ENCODE data around the gene KIF17. TPM values are rescaled to one million over a fixed set of nuclear protein-coding genes. Genes with fewer than 3 reads are reported as not detected.

KIF17 gene
- total RNA-seq, result 0.64 and 1.1 TPM in 2 replicates
- long read RNA-seq, partial matches to known transcripts, result 1 of 1 reads
- long read RNA-seq, other reads (novel, unspliced or antisense), result 0 of 1 reads

GRCh38 chr1:20717452-20718342 lies at the start of gene KIF17:
TSS of gene KIF17 (minus strand) at chr1:20718007. CDS start at chr1:20717706, 301 bp downstream.
- peaks cover 44% of the 10 kb centered on the region for H3K27me3 Mint-ChIP-seq
- H3K4me3 Mint-ChIP-seq (ENCODE audit: low read depth), result peak within 1 kb of the TSS; percentile 73
- H3K9me3 Mint-ChIP-seq (ENCODE audit: low read depth), result no peaks in the 10 kb centered on the region
- peak within 1 kb of the TSS; percentile 69 for H3K27ac Mint-ChIP-seq
- DNase-seq (ENCODE audit: low spot score, unreplicated experiment), result peak; percentile 63
- TF ChIP-seq CTCF (IDR thresholded peaks at IDR 0.05; ENCODE audit: unreplicated experiment), result no peak
- H3K36me3 Mint-ChIP-seq (ENCODE audit: insufficient read depth), result no peaks in the 10 kb centered on the region
- H3K4me1 Mint-ChIP-seq (ENCODE audit: low read depth), result peaks cover 2% of the 10 kb centered on the region

- Mint-ChIP-seq H3K4me3 (ENCODE audit: low read depth) (no peak overlapping the region), H3K36me3 (ENCODE audit: insufficient read depth) (peaks cover 37% of the 10 kb centered on the region), H3K27me3 (no peaks in the 10 kb centered on the region), H3K27ac (no peak overlapping the region), H3K4me1 (ENCODE audit: low read depth) (peaks cover 7% of the 10 kb centered on the region), H3K9me3 (ENCODE audit: low read depth) (no peaks in the 10 kb centered on the region)
- no peak for TF ChIP-seq CTCF (IDR thresholded peaks at IDR 0.05; ENCODE audit: unreplicated experiment)
- DNase-seq (ENCODE audit: low spot score, unreplicated experiment), result no peak
These were observed 49.5 kb upstream of the KIF17 start for GRCh38 chr1:20767271-20767670.

- no peak overlapping the region for H3K27ac Mint-ChIP-seq
- H3K27me3 Mint-ChIP-seq, result no peaks in the 10 kb centered on the region
- no peak for TF ChIP-seq CTCF (IDR thresholded peaks at IDR 0.05; ENCODE audit: unreplicated experiment)
- no peak for DNase-seq (ENCODE audit: low spot score, unreplicated experiment)
- H3K9me3 Mint-ChIP-seq (ENCODE audit: low read depth), result no peaks in the 10 kb centered on the region
- no peak overlapping the region for H3K4me3 Mint-ChIP-seq (ENCODE audit: low read depth)
- peaks cover 9% of the 10 kb centered on the region for H3K4me1 Mint-ChIP-seq (ENCODE audit: low read depth)
- H3K36me3 Mint-ChIP-seq (ENCODE audit: insufficient read depth), result peaks cover 43% of the 10 kb centered on the region
These were observed 45.6 kb upstream of the KIF17 start for GRCh38 chr1:20763417-20763816.

- H3K27ac Mint-ChIP-seq, result no peak overlapping the region
- H3K36me3 Mint-ChIP-seq (ENCODE audit: insufficient read depth), result peaks cover 44% of the 10 kb centered on the region
These were observed 42.5 kb upstream of the KIF17 start for GRCh38 chr1:20760322-20760721.

More at GRCh38 chr1:20760322-20760721, 42.5 kb upstream of the KIF17 start:
- Mint-ChIP-seq H3K27me3 (no peaks in the 10 kb centered on the region), H3K4me1 (ENCODE audit: low read depth) (peaks cover 9% of the 10 kb centered on the region), H3K9me3 (ENCODE audit: low read depth) (no peaks in the 10 kb centered on the region), H3K4me3 (ENCODE audit: low read depth) (no peak overlapping the region)
- no peak for DNase-seq (ENCODE audit: low spot score, unreplicated experiment)
- no peak for TF ChIP-seq CTCF (IDR thresholded peaks at IDR 0.05; ENCODE audit: unreplicated experiment)
